ENCODE results near the gene NADSYN1. TPM values are rescaled to one million over a fixed set of nuclear protein-coding genes. Genes with fewer than 3 reads are reported as not detected.

The NADSYN1 gene
- total RNA-seq, 4 donors from 2014 or later = 54.2 to 85.9 (median 70.0) TPM

- no peak for TF ChIP-seq CTCF (IDR thresholded peaks at IDR 0.05)
- no peak for TF ChIP-seq POLR2A (IDR thresholded peaks at IDR 0.05)
- TF ChIP-seq EP300 (IDR thresholded peaks at IDR 0.05) = no peak
- no peak for DNase-seq (ENCODE audit: low spot score in 2 of 2)
- Histone ChIP-seq H3K27ac (no peak overlapping the region), H3K4me3 (no peak overlapping the region), H3K4me1 (peaks cover 0 to 37% (median 18%) of the 10 kb centered on the region in 4 donors), H3K9me3 (no peaks in the 10 kb centered on the region), H3K27me3 (no peaks in the 10 kb centered on the region), H3K36me3 (peaks cover 0 to 48% (median 10%) of the 10 kb centered on the region in 3 donors)
- WGBS, 2 donors = 78% methylated on average over 7 of the region's 7 CpGs
Observed at GRCh38 chr11:71454470-71455113, 1.6 kb downstream of the NADSYN1 start.

- Histone ChIP-seq H3K9me3 (no peaks in the 10 kb centered on the region), H3K27me3 (no peaks in the 10 kb centered on the region), H3K4me1 (peaks cover 0 to 25% (median 18%) of the 10 kb centered on the region in 4 donors), H3K4me3 (no peak overlapping the region), H3K36me3 (peaks cover 0 to 65% (median 11%) of the 10 kb centered on the region in 3 donors), H3K27ac (no peak overlapping the region)
- 90 to 92% methylated on average over 8 of the region's 8 CpGs for WGBS, 2 donors
- DNase-seq (ENCODE audit: low spot score in 2 of 2) = no peak
- no peak for TF ChIP-seq EP300 (IDR thresholded peaks at IDR 0.05)
- TF ChIP-seq CTCF (IDR thresholded peaks at IDR 0.05) = no peak
- TF ChIP-seq POLR2A (IDR thresholded peaks at IDR 0.05) = no peak
Observed at GRCh38 chr11:71456294-71456693, 3.3 kb downstream of the NADSYN1 start.

GRCh38 chr11:71456831-71457230, 3.8 kb downstream of the NADSYN1 start:
- 94 to 96% methylated on average over 10 of the region's 10 CpGs for WGBS, 2 donors
- no peak for DNase-seq (ENCODE audit: low spot score in 2 of 2)
- peaks cover 0 to 70% (median 11%) of the 10 kb centered on the region in 3 donors for H3K36me3 ChIP-seq

GRCh38 chr11:71458146-71459070, 5.4 kb downstream of the NADSYN1 start:
- Histone ChIP-seq H3K4me3 (no peak overlapping the region), H3K27me3 (no peaks in the 10 kb centered on the region), H3K9me3 (no peaks in the 10 kb centered on the region), H3K36me3 (peaks cover 0 to 86% (median 11%) of the 10 kb centered on the region in 3 donors), H3K27ac (no peak overlapping the region), H3K4me1 (peaks cover 0 to 17% (median 10%) of the 10 kb centered on the region in 4 donors)
- DNase-seq (ENCODE audit: low spot score in 2 of 2) = no peak
- TF ChIP-seq EP300 (IDR thresholded peaks at IDR 0.05) (no peak), POLR2A (IDR thresholded peaks at IDR 0.05) (no peak), CTCF (IDR thresholded peaks at IDR 0.05) (no peak)
- WGBS, 2 donors = 93 to 94% methylated on average over 20 to 26 of the region's 26 CpGs

More at GRCh38 chr11:71456831-71457230, 3.8 kb downstream of the NADSYN1 start:
- Histone ChIP-seq H3K9me3 (no peaks in the 10 kb centered on the region), H3K27me3 (no peaks in the 10 kb centered on the region), H3K4me1 (peaks cover 0 to 21% (median 16%) of the 10 kb centered on the region in 4 donors), H3K27ac (no peak overlapping the region), H3K4me3 (no peak overlapping the region)
- TF ChIP-seq POLR2A (IDR thresholded peaks at IDR 0.05) (no peak), EP300 (IDR thresholded peaks at IDR 0.05) (no peak), CTCF (IDR thresholded peaks at IDR 0.05) (no peak)

Measured in tibial nerve (tissue), 4 donors.